ENCODE measurements around the gene FBXO8. TPM values are rescaled to one million over a fixed set of nuclear protein-coding genes. Genes with fewer than 3 reads are reported as not detected.

The FBXO8 gene
- total and polyA plus RNA-seq, 2 of the 4 experiments (the other 2 are of a cell fraction), result 11.3 to 25.6 TPM

- ChIA-PET CTCF (interaction anchor here (0.6 to 1.7 kb wide), 9 partner anchors 96 to 898 kb away, joined by 3 to 7 read pairs (median 3); no protein-coding TSS in a partner anchor), POLR2A (ENCODE audit: unreplicated experiment) (no interaction called here)
- no peaks in the 10 kb centered on the region for H3K27me3 ChIP-seq (ENCODE audit: control insufficient read depth, insufficient read depth, low read length)
- H3K27ac ChIP-seq (ENCODE audit: insufficient read depth, low read length), result no peak overlapping the region
- no peak overlapping the region for H3K4ac ChIP-seq (ENCODE audit: low read depth, low read length)
- H4K5ac ChIP-seq (ENCODE audit: low read depth, low read length), result no peak overlapping the region
- no peaks in the 10 kb centered on the region for H3K9me3 ChIP-seq (ENCODE audit: control insufficient read depth, insufficient read depth, low read length)
- no peak overlapping the region for H3K56ac ChIP-seq (ENCODE audit: extremely low read depth, insufficient read depth, low read length)
- peak; percentile 55 for TF ChIP-seq SMC3 (IDR thresholded peaks at IDR 0.05; ENCODE audit: low read depth, low read length)
- no peak for TF ChIP-seq MAZ (IDR thresholded peaks at IDR 0.05; ENCODE audit: borderline replicate concordance, low read depth, low read length)
- 0 out of 2 replicates have a peak, but pooled peaks have one; percentile 10 for TF ChIP-seq BHLHE40 (IDR thresholded peaks at IDR 0.05; ENCODE audit: low read depth, low read length)
- peak; percentile 19; the same call in 1 of the 2 replicates for TF ChIP-seq FOS (IDR thresholded peaks at IDR 0.05; ENCODE audit: low read depth, low read length)
- TF ChIP-seq RAD21 (IDR thresholded peaks at IDR 0.05; ENCODE audit: low read length), result peak; percentile 80
- TF ChIP-seq, protein P1, sequence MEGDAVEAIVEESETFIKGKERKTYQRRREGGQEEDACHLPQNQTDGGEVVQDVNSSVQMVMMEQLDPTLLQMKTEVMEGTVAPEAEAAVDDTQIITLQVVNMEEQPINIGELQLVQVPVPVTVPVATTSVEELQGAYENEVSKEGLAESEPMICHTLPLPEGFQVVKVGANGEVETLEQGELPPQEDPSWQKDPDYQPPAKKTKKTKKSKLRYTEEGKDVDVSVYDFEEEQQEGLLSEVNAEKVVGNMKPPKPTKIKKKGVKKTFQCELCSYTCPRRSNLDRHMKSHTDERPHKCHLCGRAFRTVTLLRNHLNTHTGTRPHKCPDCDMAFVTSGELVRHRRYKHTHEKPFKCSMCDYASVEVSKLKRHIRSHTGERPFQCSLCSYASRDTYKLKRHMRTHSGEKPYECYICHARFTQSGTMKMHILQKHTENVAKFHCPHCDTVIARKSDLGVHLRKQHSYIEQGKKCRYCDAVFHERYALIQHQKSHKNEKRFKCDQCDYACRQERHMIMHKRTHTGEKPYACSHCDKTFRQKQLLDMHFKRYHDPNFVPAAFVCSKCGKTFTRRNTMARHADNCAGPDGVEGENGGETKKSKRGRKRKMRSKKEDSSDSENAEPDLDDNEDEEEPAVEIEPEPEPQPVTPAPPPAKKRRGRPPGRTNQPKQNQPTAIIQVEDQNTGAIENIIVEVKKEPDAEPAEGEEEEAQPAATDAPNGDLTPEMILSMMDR (conservative IDR thresholded peaks at IDR 0.05; ENCODE audit: low read depth, low read length), result peak; percentile 80
- TF ChIP-seq, protein P2, sequence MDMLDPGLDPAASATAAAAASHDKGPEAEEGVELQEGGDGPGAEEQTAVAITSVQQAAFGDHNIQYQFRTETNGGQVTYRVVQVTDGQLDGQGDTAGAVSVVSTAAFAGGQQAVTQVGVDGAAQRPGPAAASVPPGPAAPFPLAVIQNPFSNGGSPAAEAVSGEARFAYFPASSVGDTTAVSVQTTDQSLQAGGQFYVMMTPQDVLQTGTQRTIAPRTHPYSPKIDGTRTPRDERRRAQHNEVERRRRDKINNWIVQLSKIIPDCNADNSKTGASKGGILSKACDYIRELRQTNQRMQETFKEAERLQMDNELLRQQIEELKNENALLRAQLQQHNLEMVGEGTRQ (IDR thresholded peaks at IDR 0.05; ENCODE audit: low read depth, low read length), result no peak
- H4K91ac ChIP-seq (ENCODE audit: insufficient read depth, low read depth, low read length), result no peak overlapping the region
- no peak overlapping the region for H2BK5ac ChIP-seq (ENCODE audit: low read depth, low read length, poor library complexity, severe bottlenecking)
- H2BK120ac ChIP-seq (ENCODE audit: low read depth, low read length), result no peak overlapping the region
- H3K14ac ChIP-seq (replicated peaks; ENCODE audit: low read depth, low read length), result no peak overlapping the region
- in situ Hi-C loops (cut with MboI; ENCODE audit: low sequenced_read_pairs), result loop anchor here (10.0 to 25.0 kb wide), 2 partner anchors 94 to 807 kb away; no protein-coding TSS in a partner anchor
- peak overlapping the region; percentile 85 for H2AFZ ChIP-seq (replicated peaks; ENCODE audit: low read length, poor library complexity)
- no peak overlapping the region for H3K9ac ChIP-seq (ENCODE audit: low read depth, low read length)
- 0 out of 2 replicates have a peak, but pooled peaks cover 3% of the 10 kb centered on the region for H3K9me1 ChIP-seq (ENCODE audit: insufficient read depth, low read length)
- no peak overlapping the region for H3K4me3 ChIP-seq (ENCODE audit: insufficient read depth, low read depth, low read length)
- no peaks in the 10 kb centered on the region for H3K79me1 ChIP-seq (ENCODE audit: low read depth in 1 of 2, low read length in 2 of 2)
- no peak overlapping the region for H3K18ac ChIP-seq (ENCODE audit: low read depth, low read length)
- H4K20me1 ChIP-seq (ENCODE audit: insufficient read depth, low read length), result no peaks in the 10 kb centered on the region
- no peaks in the 10 kb centered on the region for H3K36me3 ChIP-seq (ENCODE audit: control insufficient read depth, insufficient read depth, low read length)
- peaks cover 2% of the 10 kb centered on the region; the same call in 1 of the 2 replicates for H3K4me1 ChIP-seq (ENCODE audit: control insufficient read depth, insufficient read depth, low read length)
- dilution Hi-C loops (cut with HindIII; ENCODE audit: low sequenced_read_pairs, unreplicated experiment), result no loop called here
- H2AK9ac ChIP-seq (replicated peaks; ENCODE audit: low read depth, low read length, poor library complexity), result no peak overlapping the region
- peak; percentile 46 for DNase-seq
- BruUV-seq (replicated peaks), result no TSS peak
- ATAC-seq (ENCODE audit: low read depth), result peak; percentile 31; the same call in 1 of the 2 replicates
- H3K23ac ChIP-seq (ENCODE audit: low read depth, low read length), result no peak overlapping the region
- peak overlapping the region in 1 of 2 experiments; percentile 65; a peak in 1 of 4 replicates for H4K8ac ChIP-seq (ENCODE audit: low read depth in 2 of 2, low read length in 2 of 2)
- no peak overlapping the region for H2BK20ac ChIP-seq (ENCODE audit: low read depth, low read length)
- 40% methylated on average over 2 of the region's 8 CpGs; no CpG with 5 or more reads in 1 of the 2 experiments for WGBS, 2 experiments (ENCODE audit: extremely low coverage in 2 of 2, insufficient read length in 1 of 2)
- no peak overlapping the region for H2BK15ac ChIP-seq (ENCODE audit: low read depth, low read length)
- intact Hi-C loops (cut with micrococcal nuclease), result loop anchor here (1.0 to 10.0 kb wide), 7 partner anchors 97 to 897 kb away; no protein-coding TSS in a partner anchor
- no peak overlapping the region for H3K4me2 ChIP-seq (ENCODE audit: low read depth, low read length)
- no peak overlapping the region for H2AK5ac ChIP-seq (ENCODE audit: low read depth, low read length)
Observed at GRCh38 chr4:174318829-174319764, 35.6 kb upstream of the FBXO8 start.
